IMR-90 (cell line): ENCODE measurements around the gene DACT1.

Source experiments
- CEBPB ChIP-seq: IDR thresholded peaks from 2 replicates; pipeline ENCODE4 v1.6.1; 2012; ENCODE audit warnings: low read depth, low read length, improper control_type of control experiment
- CTCF ChIP-seq: conservative IDR thresholded peaks from 2 replicates; pipeline ENCODE4 v1.5.1; 2012; ENCODE audit warnings: mild to moderate bottlenecking, low read depth, low read length, improper control_type of control experiment
- ELK1 ChIP-seq: fragments of 150-350 bp; IDR thresholded peaks from 2 replicates; pipeline ENCODE4 v1.6.1; 2016; ENCODE audit warnings: low read depth, mild to moderate bottlenecking, low read length, moderate library complexity, borderline replicate concordance
- FOS ChIP-seq: fragments of 150-350 bp; IDR thresholded peaks from 2 replicates; pipeline ENCODE4 v1.6.1; 2016; ENCODE audit warnings: low read depth, low read length
- MAFK ChIP-seq: IDR thresholded peaks from 2 replicates; pipeline ENCODE4 v1.6.1; 2012; ENCODE audit warnings: low read depth, low read length, improper control_type of control experiment
- MAZ ChIP-seq: IDR thresholded peaks from 2 replicates; pipeline ENCODE4 v1.6.1; 2012; ENCODE audit warnings: low read depth, mild to moderate bottlenecking, low read length, improper control_type of control experiment, moderate library complexity, borderline replicate concordance
- MXI1 ChIP-seq: IDR thresholded peaks from 2 replicates; pipeline ENCODE4 v1.6.1; 2012; ENCODE audit warnings: low read depth, mild to moderate bottlenecking, low read length, moderate library complexity, borderline replicate concordance
- NFE2L2 ChIP-seq: fragments of 150-350 bp; IDR thresholded peaks from 2 replicates; pipeline ENCODE4 v1.6.1; 2016; ENCODE audit warnings: low read depth, mild to moderate bottlenecking, low read length
- POLR2A ChIP-seq: IDR thresholded peaks from 2 replicates; pipeline ENCODE4 v1.6.1; 2012; ENCODE audit warnings: mild to moderate bottlenecking, low read depth, low read length
- RAD21 ChIP-seq: IDR thresholded peaks from 2 replicates; pipeline ENCODE4 v1.6.1; 2012; ENCODE audit warnings: low read length, improper control_type of control experiment
- RCOR1 ChIP-seq: IDR thresholded peaks from 2 replicates; pipeline ENCODE4 v1.6.1; 2012; ENCODE audit warnings: mild to moderate bottlenecking, low read length, improper control_type of control experiment; ENCODE audit not compliant: insufficient replicate concordance
- SMC3 ChIP-seq: fragments of 150-350 bp; IDR thresholded peaks from 2 replicates; pipeline ENCODE4 v1.6.1; 2016; ENCODE audit warnings: low read depth, mild to moderate bottlenecking, antibody characterized with exemption, low read length, moderate library complexity
- USF2 ChIP-seq: fragments of 150-350 bp; IDR thresholded peaks from 2 replicates; pipeline ENCODE4 v1.6.1; 2017; ENCODE audit warnings: mild to moderate bottlenecking, antibody characterized with exemption, low read length, low read depth

GRCh38 chr14:58607131-58607951 is 30.4 kb upstream of the DACT1 start:
- TF ChIP-seq POLR2A: no peak
- TF ChIP-seq CTCF: no peak
- no peak for TF ChIP-seq CEBPB
- TF ChIP-seq MAZ: no peak
- TF ChIP-seq RCOR1: no peak
- TF ChIP-seq USF2: no peak
- TF ChIP-seq SMC3: no peak
- TF ChIP-seq RAD21: no peak
- no peak for TF ChIP-seq NFE2L2
- no peak for TF ChIP-seq ELK1
- TF ChIP-seq MXI1: no peak
- TF ChIP-seq MAFK: no peak
- no peak for TF ChIP-seq FOS
